Measurements from ENCODE around the gene CLTC. TPM values are rescaled to one million over a fixed set of nuclear protein-coding genes. Genes with fewer than 3 reads are reported as not detected.

Gene CLTC
- total RNA-seq, 1 donor from 2014 or later = 210 TPM

DNA sequence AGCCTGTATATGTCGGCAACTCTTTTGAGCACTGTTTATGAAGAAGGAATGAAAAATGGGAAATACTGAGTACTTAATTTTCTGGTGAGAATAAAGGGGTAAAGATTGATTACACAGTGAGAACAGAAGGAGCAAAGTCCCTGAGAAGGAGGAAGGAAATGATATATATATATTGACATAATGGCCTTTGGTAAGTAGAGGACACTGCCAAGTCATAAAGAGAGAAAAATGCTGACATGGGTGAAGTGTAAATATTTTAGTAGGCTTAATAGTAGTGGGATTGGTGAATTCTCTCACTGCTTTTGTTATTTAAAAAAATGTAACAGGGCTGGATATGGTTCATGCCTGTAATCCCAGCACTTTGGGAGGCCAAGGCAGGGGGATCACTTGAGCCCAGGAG lies 103.9 kb downstream of the CLTC start:
- DNase-seq = no peak
- ATAC-seq = no peak
- H3K27ac ChIP-seq = no peak overlapping the region

GRCh38 chr17:59725691-59726090 lies 106.0 kb downstream of the CLTC start:
- ATAC-seq = peak; percentile 27
- no peaks in the 10 kb centered on the region for H3K27me3 ChIP-seq
- H3K9me3 ChIP-seq = no peaks in the 10 kb centered on the region
- no peak overlapping the region for H3K4me3 ChIP-seq
- DNase-seq = no peak
- intact Hi-C loops (cut with DNase I) = no loop called here
- H3K27ac ChIP-seq = peak overlapping the region; percentile 33
- peaks cover 15% of the 10 kb centered on the region for H3K4me1 ChIP-seq
- no peak for TF ChIP-seq CTCF (IDR thresholded peaks at IDR 0.05)
- no peaks in the 10 kb centered on the region for H3K36me3 ChIP-seq

More for the DNA sequence above, 103.9 kb downstream of the CLTC start:
- no peak for TF ChIP-seq CTCF (IDR thresholded peaks at IDR 0.05)
- no peaks in the 10 kb centered on the region for H3K9me3 ChIP-seq
- no peaks in the 10 kb centered on the region for H3K36me3 ChIP-seq
- intact Hi-C loops (cut with DNase I) = no loop called here
- H3K27me3 ChIP-seq = no peaks in the 10 kb centered on the region
- peaks cover 15% of the 10 kb centered on the region for H3K4me1 ChIP-seq
- no peak overlapping the region for H3K4me3 ChIP-seq

DNA sequence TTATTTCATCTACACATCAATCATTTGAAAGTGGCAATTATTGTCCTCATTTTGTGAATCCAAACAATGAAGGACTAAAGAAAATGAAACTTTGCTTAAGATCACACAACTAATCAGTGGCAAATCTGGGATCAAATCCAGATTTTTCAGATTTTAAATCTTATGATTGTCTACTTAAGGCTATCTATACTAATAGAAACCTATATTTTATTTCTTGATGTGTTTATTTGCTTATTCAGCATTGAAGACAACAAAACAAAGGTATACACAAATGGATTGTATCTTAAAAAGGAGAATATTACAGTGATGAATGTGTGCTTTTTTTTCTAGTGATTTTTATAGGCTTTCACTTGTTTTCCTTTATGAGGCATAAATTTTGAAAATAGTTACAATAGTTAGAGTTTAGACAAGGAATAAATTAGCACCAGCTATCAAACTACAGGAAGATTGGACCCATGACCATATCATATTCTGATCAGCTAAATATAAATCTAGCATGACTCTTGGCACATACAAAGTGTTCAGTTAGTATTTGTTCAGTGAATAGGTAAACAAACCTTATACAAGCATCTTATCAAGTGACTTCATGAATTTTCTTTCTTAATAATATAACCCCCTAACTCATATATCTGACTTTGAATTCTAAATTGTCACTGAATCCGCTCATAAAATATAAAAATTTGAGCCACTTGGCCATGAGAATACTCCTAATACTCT lies 108.3 kb downstream of the CLTC start:
- TF ChIP-seq CTCF (IDR thresholded peaks at IDR 0.05) = no peak
- H3K4me3 ChIP-seq = no peak overlapping the region
- peaks cover 15% of the 10 kb centered on the region for H3K4me1 ChIP-seq
- H3K27me3 ChIP-seq = no peaks in the 10 kb centered on the region
- H3K36me3 ChIP-seq = peaks cover 10% of the 10 kb centered on the region
- intact Hi-C loops (cut with DNase I) = no loop called here
- no peaks in the 10 kb centered on the region for H3K9me3 ChIP-seq
- H3K27ac ChIP-seq = no peak overlapping the region
- ATAC-seq = no peak
- DNase-seq = no peak

DNA sequence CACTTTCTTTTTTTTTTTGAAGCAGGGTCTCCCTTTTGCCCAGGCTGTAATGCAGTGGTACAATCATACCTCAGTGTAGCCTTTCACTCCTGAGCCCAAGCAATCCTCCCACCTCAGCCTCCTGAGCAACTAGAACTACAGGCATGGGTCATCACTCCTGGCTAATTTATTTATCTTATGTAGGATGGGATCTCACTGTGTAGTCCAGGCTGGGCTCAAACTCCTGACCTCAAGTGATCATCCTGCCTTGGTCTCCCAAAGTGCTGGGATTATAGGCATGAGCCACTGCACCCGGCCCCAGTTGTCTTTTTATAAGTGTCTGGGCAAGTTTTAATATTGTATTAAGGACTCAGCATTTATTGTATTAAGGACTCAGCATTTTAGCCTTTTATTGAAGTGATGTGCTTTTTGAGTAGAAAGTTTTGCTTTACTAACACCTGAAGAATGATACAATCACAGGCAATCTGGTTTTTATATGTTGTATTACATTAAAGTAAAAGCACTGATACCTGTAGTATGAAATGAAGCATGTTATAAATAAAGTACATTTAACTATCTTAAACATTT lies 110.7 kb downstream of the CLTC start:
- peaks cover 9% of the 10 kb centered on the region for H3K4me1 ChIP-seq
- no peak for TF ChIP-seq CTCF (IDR thresholded peaks at IDR 0.05)
- ATAC-seq (no peak), DNase-seq (no peak)
- peaks cover 18% of the 10 kb centered on the region for H3K36me3 ChIP-seq
- H3K9me3 ChIP-seq = no peaks in the 10 kb centered on the region
- no peak overlapping the region for H3K4me3 ChIP-seq
- no peaks in the 10 kb centered on the region for H3K27me3 ChIP-seq
- no peak overlapping the region for H3K27ac ChIP-seq
- intact Hi-C loops (cut with DNase I) = no loop called here

DNA sequence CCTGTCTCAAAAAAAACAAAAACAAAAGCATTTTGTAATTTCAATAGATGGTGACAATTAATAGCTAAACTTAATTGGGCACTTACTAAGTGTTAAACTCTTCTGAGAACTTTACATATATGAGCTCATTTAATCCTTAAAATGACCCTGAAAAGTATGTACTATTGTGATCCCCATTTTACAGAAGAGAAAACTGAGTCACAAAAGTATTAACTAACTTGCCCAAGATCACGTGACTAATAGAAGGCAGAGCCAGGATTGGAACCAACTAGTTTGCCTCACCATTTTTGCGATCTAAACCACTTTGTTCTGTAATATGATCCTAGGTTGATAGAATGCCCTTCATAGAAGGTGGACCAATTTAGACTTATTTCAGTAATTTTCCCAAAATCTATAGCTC lies 114.0 kb downstream of the CLTC start:
- no peak for ATAC-seq
- Histone ChIP-seq H3K4me1 (no peaks in the 10 kb centered on the region), H3K4me3 (no peak overlapping the region), H3K27me3 (no peaks in the 10 kb centered on the region), H3K36me3 (peaks cover 49% of the 10 kb centered on the region), H3K27ac (no peak overlapping the region), H3K9me3 (no peaks in the 10 kb centered on the region)
- TF ChIP-seq CTCF (IDR thresholded peaks at IDR 0.05) = no peak
- no peak for DNase-seq
- intact Hi-C loops (cut with DNase I) = no loop called here

Data from upper lobe of right lung (tissue), 1 donor.